GM18502 (cell line): ENCODE results near the gene DCDC2B.
"Not testable (repeated sequence)": the region's sequence is repeated elsewhere in the genome, so short reads cannot be mapped to it uniquely, and the experiment has no call there.

Experiments
- ATAC-seq: cut with Tn5 transposase; IDR thresholded peaks from one replicate; pipeline ENCODE4 v1.9.1; 2021; ENCODE audit warnings: mild to moderate bottlenecking; ENCODE audit not compliant: unreplicated experiment, poor library complexity

DCDC2B gene

GRCh38 chr1:32208891-32209328 lies at the start of gene DCDC2B:
TSS of gene DCDC2B (plus strand) at chr1:32209089. CDS start at chr1:32209094, 5 bp downstream.
- no peak for ATAC-seq

GRCh38 chr1:32159189-32159588 lies 49.7 kb upstream of the DCDC2B start:
- no peak for ATAC-seq

DNA sequence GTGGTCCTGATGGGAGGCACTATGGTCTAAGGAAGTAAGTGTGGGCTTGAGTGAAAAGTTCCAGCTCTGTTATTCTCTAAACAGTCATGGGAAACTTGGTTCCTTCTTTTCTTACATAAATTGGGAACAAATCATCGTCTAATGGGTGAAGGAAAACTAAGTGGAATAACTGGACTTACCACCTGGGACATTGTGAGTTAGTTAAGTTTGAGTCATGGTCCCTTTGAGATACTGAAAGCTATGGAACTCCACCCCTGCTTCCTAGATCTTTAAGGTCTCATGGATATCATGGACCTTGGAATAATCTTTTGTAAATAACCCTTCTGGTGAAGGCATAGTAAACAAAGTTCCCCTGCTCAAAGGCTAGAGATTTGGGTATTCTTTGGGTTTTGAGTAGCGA lies 45.5 kb upstream of the DCDC2B start:
- no peak for ATAC-seq

DNA sequence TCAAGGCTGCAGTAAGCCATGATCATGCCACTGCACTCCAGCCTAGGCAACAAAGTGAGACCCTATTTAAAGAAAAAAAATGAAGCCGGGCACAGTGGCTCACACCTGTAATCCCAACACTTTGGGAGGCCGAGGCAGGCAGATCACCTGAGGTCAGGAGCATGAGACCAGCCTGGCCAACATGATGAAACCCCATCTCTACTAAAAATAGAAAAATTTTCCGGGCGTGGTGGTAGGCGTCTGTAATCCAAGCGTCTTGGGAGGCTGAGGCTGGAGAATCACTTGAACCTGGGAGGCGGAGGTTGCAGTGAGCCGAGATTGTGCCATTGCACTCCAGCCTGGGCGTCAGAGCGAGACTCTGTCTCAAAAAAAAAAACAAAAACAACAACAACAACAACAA lies 43.3 kb upstream of the DCDC2B start:
- not testable (repeated sequence) for ATAC-seq

DNA sequence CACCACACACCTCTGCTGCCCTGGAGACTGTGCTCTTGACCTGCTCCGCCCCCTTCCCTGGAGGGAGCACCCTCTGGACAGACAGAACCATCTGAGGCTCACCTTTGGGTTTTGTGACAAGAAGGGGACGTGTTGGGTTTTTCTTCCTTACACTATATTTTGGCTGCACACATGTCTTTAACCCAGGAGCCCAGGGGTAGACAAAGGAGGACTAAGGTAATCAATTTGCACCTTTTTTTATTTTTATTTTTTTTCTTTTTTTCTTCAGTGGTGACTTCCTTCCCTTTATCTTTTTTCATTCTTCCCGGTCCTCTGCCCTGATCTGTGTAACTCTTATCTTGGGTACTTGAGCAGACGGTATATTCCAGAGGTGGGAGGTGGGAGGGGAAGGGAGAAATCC lies 37.9 kb upstream of the DCDC2B start:
- ATAC-seq: no peak

- no peak for ATAC-seq
Observed at GRCh38 chr1:32172621-32173245, 36.2 kb upstream of the DCDC2B start.

- ATAC-seq: no peak
Observed at GRCh38 chr1:32178380-32179192, 30.3 kb upstream of the DCDC2B start.

DNA sequence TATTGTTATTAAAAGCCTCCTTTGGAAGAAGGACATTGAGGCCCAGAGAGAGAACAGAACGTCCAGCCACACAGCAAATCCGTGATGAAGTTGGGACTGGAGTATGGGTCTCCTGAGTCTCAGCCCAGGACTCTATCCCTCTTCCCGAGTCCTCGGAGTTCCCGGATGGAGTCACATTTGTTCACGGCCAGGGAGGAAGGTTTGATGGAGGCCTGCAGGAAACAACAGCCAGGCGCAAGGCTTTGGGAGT lies 29.8 kb upstream of the DCDC2B start:
- ATAC-seq: no peak

DNA sequence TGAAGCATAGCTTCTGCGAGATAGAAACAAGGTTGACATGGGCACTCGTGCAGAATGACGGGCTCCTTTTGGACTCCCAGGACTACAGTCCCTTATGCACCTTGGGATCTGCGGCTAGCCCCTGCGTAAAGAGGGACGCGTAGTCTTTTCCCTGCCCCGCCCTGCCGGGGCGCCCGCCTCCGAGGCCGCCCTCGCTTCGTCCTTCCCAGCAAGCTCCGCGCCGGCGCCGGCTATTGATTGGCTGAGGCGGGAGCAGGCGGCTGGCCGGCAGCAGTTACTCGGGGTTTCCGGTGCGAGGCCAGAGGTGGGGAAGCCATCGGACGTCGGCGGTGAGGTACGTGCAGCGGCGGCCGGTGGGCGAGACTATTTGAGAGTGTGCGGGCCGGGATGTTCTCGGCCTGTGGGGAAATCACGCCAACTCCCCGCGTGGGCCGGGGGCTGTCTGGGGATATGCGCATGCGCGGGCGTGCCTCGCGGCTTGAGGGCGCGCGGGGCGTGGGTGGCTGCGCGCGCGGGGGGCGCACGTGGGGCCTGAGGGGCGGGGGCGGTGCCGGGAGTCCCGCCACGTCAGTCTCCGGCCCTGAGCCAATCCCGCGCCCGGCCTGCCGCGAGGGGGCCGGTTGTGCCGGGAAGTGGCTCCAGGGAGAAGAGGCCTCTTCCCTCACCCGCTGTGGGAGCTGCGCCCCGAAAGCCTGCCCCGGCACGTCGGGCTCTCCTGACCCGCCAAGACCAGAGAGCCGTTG lies 29.3 kb upstream of the DCDC2B start, which contains the start of gene TXLNA:
TSS of gene TXLNA (plus strand) at position 233 of the 743 bp plus-strand sequence. CDS start 671 bp downstream, outside the sequence.
- ATAC-seq: peak; percentile 88

GRCh38 chr1:32180186-32181060 lies 28.5 kb upstream of the DCDC2B start:
- no peak for ATAC-seq

- no peak for ATAC-seq
Observed at GRCh38 chr1:32181065-32181464, 27.8 kb upstream of the DCDC2B start.

GRCh38 chr1:32181563-32181962 lies 27.3 kb upstream of the DCDC2B start:
- no peak for ATAC-seq

GRCh38 chr1:32182060-32182459 lies 26.8 kb upstream of the DCDC2B start:
- no peak for ATAC-seq

GRCh38 chr1:32184650-32185049 lies 24.2 kb upstream of the DCDC2B start:
- ATAC-seq: no peak

DNA sequence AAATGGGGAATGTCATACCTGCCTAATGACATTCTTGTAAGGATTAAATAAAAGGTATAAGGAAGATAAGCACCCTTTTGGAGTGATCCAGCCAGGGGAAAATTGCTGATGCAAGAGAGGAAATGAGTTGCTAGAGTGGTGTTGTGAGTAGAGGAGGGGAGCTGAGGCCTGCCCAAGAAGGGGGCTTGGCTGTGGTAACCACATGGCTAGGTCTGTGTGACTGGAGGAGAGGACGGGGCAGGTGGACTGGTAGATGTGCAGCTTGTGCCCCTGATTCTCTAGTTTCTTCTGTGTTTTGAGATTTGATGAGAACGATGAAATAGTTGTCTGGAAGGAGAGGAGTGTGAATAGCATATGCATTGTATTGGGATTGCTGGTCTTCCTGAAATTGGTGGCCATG lies 22.8 kb upstream of the DCDC2B start:
- no peak for ATAC-seq

- no peak for ATAC-seq
Observed at GRCh38 chr1:32186491-32186890, 22.4 kb upstream of the DCDC2B start.

- ATAC-seq: no peak
Observed at GRCh38 chr1:32187850-32188249, 21.0 kb upstream of the DCDC2B start.

- ATAC-seq: no peak
Observed at GRCh38 chr1:32192220-32192948, 16.5 kb upstream of the DCDC2B start.

GRCh38 chr1:32194984-32195383 lies 13.9 kb upstream of the DCDC2B start:
- no peak for ATAC-seq

DNA sequence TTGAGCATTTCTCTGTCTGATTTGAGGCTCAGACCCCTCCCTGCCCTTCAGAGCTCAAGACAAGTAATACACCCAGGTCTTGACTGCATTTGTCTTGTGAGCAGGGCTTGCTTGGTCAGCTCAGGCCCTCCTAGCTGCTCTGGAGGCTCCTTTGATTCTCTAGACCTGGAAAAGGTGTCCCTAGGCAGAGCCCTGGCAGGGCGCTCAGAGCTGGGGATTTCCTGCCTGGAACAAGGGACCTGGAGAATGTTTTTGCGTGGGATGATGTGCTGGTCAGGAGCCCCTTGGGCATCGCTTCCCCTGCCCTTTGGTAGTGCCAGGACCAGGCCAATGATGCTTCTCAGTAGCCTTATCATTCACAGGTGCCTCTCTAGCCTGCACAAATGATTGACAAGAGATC lies 13.4 kb upstream of the DCDC2B start:
- no peak for ATAC-seq
